ENCODE results near the gene BRAT1. TPM values are rescaled to one million over a fixed set of nuclear protein-coding genes. Genes with fewer than 3 reads are reported as not detected.

The BRAT1 gene
- total RNA-seq, 1 donor from 2014 or later = 66.0 TPM

DNA sequence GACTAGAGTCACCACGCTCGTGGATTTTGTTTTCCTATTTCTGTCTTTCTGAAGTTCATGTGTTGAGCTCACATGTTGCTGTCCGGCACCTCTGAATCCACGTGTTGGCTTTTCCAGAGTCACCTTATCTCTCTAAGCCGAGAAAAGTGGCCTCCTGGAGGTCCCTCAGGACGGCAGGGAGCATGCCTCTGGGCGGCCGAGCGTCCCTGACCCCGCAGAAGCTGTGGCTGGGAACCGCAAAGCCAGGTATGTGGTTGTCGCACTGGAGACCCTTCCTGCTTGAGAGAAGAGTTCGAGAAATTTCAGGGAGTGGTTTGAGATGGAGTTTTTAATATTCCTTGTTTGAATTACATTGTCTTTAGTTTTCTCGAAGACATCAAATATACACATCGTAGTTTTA, 16.1 kb upstream of the BRAT1 start:
- Histone ChIP-seq H3K4me3 (no peak overlapping the region), H3K27ac (no peak overlapping the region), H3K27me3 (no peaks in the 10 kb centered on the region), H3K9me3 (no peaks in the 10 kb centered on the region), H3K36me3 (peaks cover 0 to 10% of the 10 kb centered on the region in 2 donors), H3K4me1 (peaks cover 4% of the 10 kb centered on the region)
- DNase-seq (ENCODE audit: extremely low spot score in 2 of 2) = no peak
- no peak for TF ChIP-seq POLR2A (IDR thresholded peaks at IDR 0.05)
- TF ChIP-seq CTCF (IDR thresholded peaks at IDR 0.05) = no peak
- TF ChIP-seq POLR2AphosphoS5 (IDR thresholded peaks at IDR 0.05; ENCODE audit: insufficient read depth in 1 of 2, low read depth in 1 of 2) = no peak
- intact Hi-C loops (cut with DNase I) = loop anchor here (10.0 kb wide), 1 partner anchor 113 kb away; the partner anchor contains the start of gene AMZ1

GRCh38 chr7:2570021-2570420, 14.7 kb upstream of the BRAT1 start:
- peaks cover 4% of the 10 kb centered on the region for H3K4me1 ChIP-seq
- peaks cover 0 to 10% of the 10 kb centered on the region in 2 donors for H3K36me3 ChIP-seq
- intact Hi-C loops (cut with DNase I) = loop anchor here (10.0 kb wide), 1 partner anchor 115 kb away; the partner anchor contains the start of gene AMZ1
- no peak for DNase-seq (ENCODE audit: extremely low spot score in 2 of 2)
- H3K27ac ChIP-seq = no peak overlapping the region
- H3K4me3 ChIP-seq = no peak overlapping the region
- no peaks in the 10 kb centered on the region for H3K27me3 ChIP-seq
- TF ChIP-seq POLR2AphosphoS5 (IDR thresholded peaks at IDR 0.05; ENCODE audit: insufficient read depth in 1 of 2, low read depth in 1 of 2) (no peak), CTCF (IDR thresholded peaks at IDR 0.05) (no peak), POLR2A (IDR thresholded peaks at IDR 0.05) (no peak)
- H3K9me3 ChIP-seq = no peaks in the 10 kb centered on the region

DNA sequence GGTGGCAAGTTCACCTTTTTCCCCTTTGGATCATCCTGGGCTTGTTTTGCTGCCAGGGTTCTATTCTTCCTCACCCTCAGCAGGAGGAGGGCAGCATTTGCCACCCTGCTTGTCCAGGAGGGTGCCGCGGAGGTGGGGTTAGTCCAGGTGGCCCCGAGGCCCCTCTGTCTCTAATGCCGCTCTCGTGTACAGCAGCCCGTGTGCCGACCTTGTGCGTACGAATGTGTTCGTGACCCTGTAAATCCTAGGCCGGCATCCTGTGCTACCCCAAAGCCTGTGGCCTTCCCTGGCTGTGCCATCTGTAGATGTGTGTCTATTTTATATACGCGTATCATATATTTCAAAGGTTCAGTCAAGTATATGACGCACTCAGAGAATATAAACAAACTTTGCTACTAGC, 14.1 kb upstream of the BRAT1 start:
- TF ChIP-seq POLR2A (IDR thresholded peaks at IDR 0.05) (no peak), POLR2AphosphoS5 (IDR thresholded peaks at IDR 0.05; ENCODE audit: insufficient read depth in 1 of 2, low read depth in 1 of 2) (no peak), CTCF (IDR thresholded peaks at IDR 0.05) (no peak)
- H3K36me3 ChIP-seq = peaks cover 0 to 10% of the 10 kb centered on the region in 2 donors
- peaks cover 4% of the 10 kb centered on the region for H3K4me1 ChIP-seq
- no peaks in the 10 kb centered on the region for H3K9me3 ChIP-seq
- H3K27ac ChIP-seq = no peak overlapping the region
- no peaks in the 10 kb centered on the region for H3K27me3 ChIP-seq
- intact Hi-C loops (cut with DNase I) = no loop called here
- H3K4me3 ChIP-seq = no peak overlapping the region
- no peak for DNase-seq (ENCODE audit: extremely low spot score in 2 of 2)

- peaks cover 4% of the 10 kb centered on the region for H3K4me1 ChIP-seq
- no peaks in the 10 kb centered on the region for H3K27me3 ChIP-seq
- no peaks in the 10 kb centered on the region for H3K9me3 ChIP-seq
- no peak overlapping the region for H3K27ac ChIP-seq
- DNase-seq (ENCODE audit: extremely low spot score in 2 of 2) = no peak
- intact Hi-C loops (cut with DNase I) = no loop called here
- TF ChIP-seq POLR2A (IDR thresholded peaks at IDR 0.05) (no peak), POLR2AphosphoS5 (IDR thresholded peaks at IDR 0.05; ENCODE audit: insufficient read depth in 1 of 2, low read depth in 1 of 2) (no peak), CTCF (IDR thresholded peaks at IDR 0.05) (no peak)
- peaks cover 0 to 3% of the 10 kb centered on the region in 2 donors for H3K36me3 ChIP-seq
- H3K4me3 ChIP-seq = no peak overlapping the region
Measured at GRCh38 chr7:2568521-2569223, 13.3 kb upstream of the BRAT1 start.

DNA sequence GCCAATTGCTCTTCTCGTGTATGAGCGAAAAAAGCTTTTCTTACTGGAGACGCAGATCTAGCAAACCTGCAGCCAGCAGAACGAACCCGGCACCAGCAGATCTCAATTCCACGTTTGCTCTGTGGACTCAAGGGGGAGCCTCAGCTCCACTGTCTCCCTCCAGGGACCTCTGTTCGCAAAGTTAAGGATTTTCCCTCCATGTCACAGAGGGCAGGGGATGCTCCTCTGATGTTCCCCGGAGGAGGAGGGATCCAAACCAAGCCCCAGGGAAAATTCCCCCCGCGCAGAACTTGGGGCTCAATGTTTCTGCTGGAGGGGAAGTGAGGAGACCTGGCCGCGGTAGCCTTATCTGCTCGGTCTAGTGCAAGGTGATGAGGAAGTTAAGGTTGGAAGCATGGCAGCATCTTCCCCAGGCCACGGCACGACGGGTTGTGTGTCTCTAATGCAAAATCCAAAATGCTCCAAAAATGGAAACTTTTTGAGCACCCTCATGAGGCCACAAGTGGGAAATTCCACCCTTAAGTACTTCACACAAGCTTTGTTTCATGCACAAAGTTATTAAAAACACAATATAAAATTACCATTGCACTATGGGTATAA, 12.5 kb upstream of the BRAT1 start:
- Histone ChIP-seq H3K4me3 (no peak overlapping the region), H3K36me3 (no peaks in the 10 kb centered on the region), H3K27me3 (no peaks in the 10 kb centered on the region), H3K27ac (no peak overlapping the region), H3K9me3 (no peaks in the 10 kb centered on the region), H3K4me1 (peaks cover 4% of the 10 kb centered on the region)
- DNase-seq (ENCODE audit: extremely low spot score in 2 of 2) = no peak
- intact Hi-C loops (cut with DNase I) = no loop called here
- TF ChIP-seq CTCF (IDR thresholded peaks at IDR 0.05) (peak in 1 of 3 experiments; percentile 23), POLR2A (IDR thresholded peaks at IDR 0.05) (no peak)

All from vagina (tissue), 2 donors.